Keratinocyte (primary cell): ENCODE data around the gene PRDM1.

Experiments
- CTCF ChIP-seq, 3 experiments: IDR thresholded peaks in 1 of 3; conservative IDR thresholded peaks in 1 of 3; optimal IDR thresholded peaks in 1 of 3; 2 replicates in 2 of 3; 3 replicates in 1 of 3; pipeline versions ENCODE3 to v1.5.1; 2011; ENCODE audit warnings: low read length in 3 of 3, mild to moderate bottlenecking in 3 of 3, moderate library complexity in 2 of 3, control low read depth in 1 of 3, inconsistent platforms in 1 of 3; ENCODE audit not compliant: insufficient read depth in 2 of 3; ENCODE audit errors: extremely low read depth in 1 of 3
- EZH2 ChIP-seq: IDR thresholded peaks from one replicate; pipeline ENCODE4 v1.6.1; 2012; ENCODE audit warnings: inconsistent platforms, mild to moderate bottlenecking, low read length, moderate library complexity

- TF ChIP-seq CTCF (optimal IDR thresholded peaks at IDR 0.05 in 1 of 3, IDR thresholded peaks at IDR 0.05 in 1 of 3, conservative IDR thresholded peaks at IDR 0.05 in 1 of 3; ENCODE audit: extremely low read depth in 1 of 3, insufficient read depth in 2 of 3, low read length in 3 of 3) (no peak), EZH2 (no peak)
These were observed 70.7 kb downstream of the PRDM1 start for GRCh38 chr6:106156863-106157262.
